AG04449 (cell line): ENCODE results near the gene BACH2.
"Not testable (repeated sequence)": the region's sequence is repeated elsewhere in the genome, so short reads cannot be mapped to it uniquely, and the experiment has no call there.

Experiments
- CTCF ChIA-PET: fragments of 350-600 bp; formaldehyde crosslinking; extraction: SDS; loops from one replicate; lab custom pipeline; 2021; ENCODE audit warnings: antibody characterized with exemption; lab: Yijun Ruan, JAX
- POLR2A ChIA-PET: fragments of 400-600, 350-600 bp; formaldehyde crosslinking; extraction: SDS; loops from one replicate; lab custom pipeline; 2020; ENCODE audit warnings: antibody characterized with exemption, inconsistent platforms; lab: Yijun Ruan, JAX
- DNase-seq: peaks from one replicate; pipeline ENCODE4 v3.0.0-alpha.2; 2010; ENCODE audit warnings: low read depth, low spot score
- H3K4me3 ChIP-seq: 2 replicates; pipeline ENCODE4 v1.5.1; 2011; ENCODE audit warnings: low read depth, mild to moderate bottlenecking, control low read depth, low read length
- CTCF ChIP-seq: IDR thresholded peaks from one replicate; pipeline ENCODE4 v1.5.1; 2011; ENCODE audit warnings: mild to moderate bottlenecking, moderate library complexity, low read length, control low read depth, inconsistent platforms; ENCODE audit not compliant: insufficient read depth; ENCODE audit errors: missing control alignments

BACH2 gene

GRCh38 chr6:90286884-90287488 lies 9.7 kb downstream of the BACH2 start:
- TF ChIP-seq CTCF, result peak; percentile 60
- no peak for DNase-seq
- ChIA-PET CTCF (interaction anchor here (1.0 to 2.5 kb wide), 3 partner anchors 11 to 106 kb away, joined by 3 to 7 read pairs (median 3); no protein-coding TSS in a partner anchor), POLR2A (no interaction called here)
- no peak overlapping the region for H3K4me3 ChIP-seq

- no peak overlapping the region for H3K4me3 ChIP-seq
- TF ChIP-seq CTCF, result no peak
- POLR2A ChIA-PET, result interaction anchor here (0.6 to 0.9 kb wide), 2 partner anchors 12 to 69 kb away, joined by 3 read pairs; no protein-coding TSS in a partner anchor
- CTCF ChIA-PET, result interaction anchor here (0.7 to 2.5 kb wide), 6 partner anchors 12 to 345 kb away, joined by 3 to 7 read pairs (median 4); no protein-coding TSS in a partner anchor
- DNase-seq, result peak; percentile 53
These were observed 10.8 kb downstream of the BACH2 start for GRCh38 chr6:90285611-90286381.

- H3K4me3 ChIP-seq, result peak overlapping the region; percentile 39; the same call in 1 of the 2 replicates
- no peak for DNase-seq
- ChIA-PET CTCF (interaction anchor here (0.7 to 2.5 kb wide), 7 partner anchors 101 to 339 kb away, joined by 3 to 7 read pairs (median 3); no protein-coding TSS in a partner anchor), POLR2A (interaction anchor here (0.6 to 1.5 kb wide), 3 partner anchors 12 to 70 kb away, joined by 3 to 6 read pairs (median 3); no protein-coding TSS in a partner anchor)
- no peak for TF ChIP-seq CTCF
These were observed 11.6 kb downstream of the BACH2 start for GRCh38 chr6:90285042-90285481.

- TF ChIP-seq CTCF, result no peak
- peak overlapping the region; percentile 39 for H3K4me3 ChIP-seq
- peak; percentile 67 for DNase-seq
- POLR2A ChIA-PET, result interaction anchor here (0.7 to 1.5 kb wide), 3 partner anchors 66 to 299 kb away, joined by 3 to 6 read pairs (median 3); no protein-coding TSS in a partner anchor
- CTCF ChIA-PET, result interaction anchor here (0.6 to 2.5 kb wide), 12 partner anchors 8 to 343 kb away, joined by 3 to 7 read pairs (median 3); partner anchors contain the start of gene BACH2
These were observed 12.2 kb downstream of the BACH2 start for GRCh38 chr6:90284236-90285041.

GRCh38 chr6:90282265-90282664 lies 14.4 kb downstream of the BACH2 start:
- POLR2A ChIA-PET, H3K4me3 ChIP-seq, DNase-seq: not testable (repeated sequence)
- CTCF ChIA-PET, result interaction anchor here (0.9 kb wide), 1 partner anchor 342 kb away, joined by 3 read pairs; no protein-coding TSS in a partner anchor

GRCh38 chr6:90278129-90278528 lies 18.5 kb downstream of the BACH2 start:
- H3K4me3 ChIP-seq, result no peak overlapping the region
- DNase-seq, result no peak
- no peak for TF ChIP-seq CTCF
- ChIA-PET CTCF (interaction anchor here (1.5 kb wide), 1 partner anchor 17 kb away, joined by 3 read pairs; no protein-coding TSS in a partner anchor), POLR2A (no interaction called here)
